Kidney glomerular epithelial cell (primary cell): ENCODE measurements around the gene PRSS50.

Experiments used
- DNase-seq: peaks from one replicate; lab custom pipeline; 2025; lab: John Stamatoyannopoulos, UW

Gene PRSS50

DNA sequence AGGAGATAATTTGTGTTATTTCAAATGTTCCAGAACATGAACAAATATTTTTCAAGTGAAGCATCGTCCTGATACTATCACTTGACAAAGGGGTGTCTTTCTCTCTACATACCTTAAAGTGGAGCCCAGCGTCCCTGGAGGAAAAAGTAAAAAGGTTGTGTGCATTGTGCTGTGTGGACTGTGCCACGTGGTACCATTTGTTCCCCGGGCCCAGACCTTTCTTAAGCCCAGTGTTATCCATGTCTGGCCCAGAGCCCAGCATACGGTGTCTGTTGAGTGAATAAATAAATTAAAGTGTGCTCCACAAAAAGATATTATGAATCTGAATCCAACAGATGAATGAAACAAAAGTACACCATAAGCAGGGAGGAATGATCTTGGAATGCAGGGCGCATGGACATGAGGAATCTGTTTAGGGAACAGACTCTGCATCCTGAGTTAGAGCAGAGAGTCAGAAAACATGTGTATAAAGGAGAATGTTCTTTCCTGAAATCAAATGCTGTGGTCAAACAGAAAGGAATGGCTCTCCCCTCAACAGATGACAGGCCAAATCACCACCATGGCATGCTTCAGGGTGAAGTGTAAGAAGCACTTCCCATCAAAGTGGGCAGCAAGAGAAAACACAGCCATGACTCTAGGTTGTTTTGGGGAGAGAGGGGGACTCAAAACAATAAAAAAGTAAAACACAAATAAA, 8.1 kb upstream of the PRSS50 start:
- no peak for DNase-seq

DNA sequence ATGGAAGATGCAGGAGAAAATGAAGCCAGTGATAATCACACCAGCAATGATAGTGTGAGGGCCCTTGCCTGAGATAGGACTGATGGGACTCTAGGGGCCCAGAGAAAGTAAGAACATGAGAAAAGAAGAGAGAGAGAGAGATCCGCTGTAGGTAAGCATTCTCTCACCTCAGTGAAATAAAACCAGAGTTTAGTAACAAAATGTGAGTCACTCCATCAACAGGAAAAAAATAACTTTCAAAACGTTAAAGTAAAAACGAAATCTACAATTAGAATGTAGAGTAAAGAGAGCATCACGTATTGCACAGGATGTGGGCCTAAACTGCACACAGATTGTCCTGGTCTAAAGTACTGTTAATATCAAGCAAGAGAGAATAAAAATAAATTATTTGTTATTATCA, 6.8 kb upstream of the PRSS50 start:
- DNase-seq = no peak

DNA sequence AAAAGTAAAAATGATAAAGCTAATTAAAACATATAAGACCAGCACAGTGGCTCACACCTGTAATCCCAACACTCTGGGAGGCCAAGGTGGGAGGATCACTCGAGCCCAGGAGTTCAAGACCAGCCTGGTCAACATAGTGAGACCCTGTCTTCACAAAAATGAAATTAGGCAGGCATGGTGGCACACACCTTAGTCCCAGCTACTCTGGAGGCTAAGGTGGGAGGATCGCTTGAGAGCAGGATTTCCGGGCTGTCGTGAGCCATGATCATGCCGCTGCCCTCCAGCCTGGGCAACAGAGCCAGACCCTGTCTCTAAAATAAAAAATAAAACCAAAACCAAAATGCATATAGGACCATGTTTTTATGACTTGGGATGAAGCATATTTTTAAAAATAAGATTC, 4.8 kb upstream of the PRSS50 start:
- DNase-seq = no peak

DNA sequence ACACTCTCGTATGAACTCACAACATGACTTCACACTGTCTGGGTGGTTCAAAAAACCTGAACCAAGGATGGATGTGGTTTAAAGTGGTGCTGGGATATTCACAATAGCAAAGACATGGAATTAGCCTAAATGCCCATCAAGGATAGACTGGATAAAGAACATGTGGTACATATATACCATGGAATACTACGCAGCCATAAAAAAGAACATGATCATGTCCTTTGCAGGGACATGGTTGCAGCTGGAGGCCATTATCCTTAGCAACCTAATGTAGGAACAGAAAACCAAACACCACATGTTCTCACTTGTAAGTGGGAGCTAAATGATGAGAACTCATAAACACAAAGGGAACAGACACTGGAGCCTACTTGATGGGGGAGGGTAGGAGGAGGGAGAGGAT, 3.3 kb upstream of the PRSS50 start:
- no peak for DNase-seq

DNA sequence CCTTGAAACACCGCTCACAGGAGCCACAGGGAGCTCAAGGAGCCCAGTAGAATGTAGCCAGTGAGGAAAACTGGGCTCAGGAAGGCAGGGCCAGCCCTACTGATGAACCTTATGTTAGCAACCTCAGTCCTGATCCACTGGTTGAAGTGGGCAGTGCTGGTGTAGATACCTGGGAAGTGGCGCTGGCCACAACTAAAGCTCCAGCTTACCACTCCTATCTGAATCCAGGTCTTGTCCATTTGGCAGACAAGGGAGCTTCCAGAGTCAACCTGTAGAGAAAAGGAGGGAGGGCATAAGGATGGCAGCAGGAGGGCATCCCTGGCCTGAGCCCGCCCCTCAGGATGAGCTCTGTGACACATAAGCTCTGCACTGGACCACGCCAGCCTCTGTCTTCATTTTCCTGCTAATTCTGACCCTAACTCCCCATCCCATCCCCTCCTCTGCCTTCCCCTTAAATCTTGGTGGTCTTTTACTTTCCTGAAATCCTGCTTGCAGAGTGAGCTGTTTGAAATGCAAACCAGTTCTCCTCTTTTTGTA, 2.1 kb upstream of the PRSS50 start:
- DNase-seq = no peak

DNA sequence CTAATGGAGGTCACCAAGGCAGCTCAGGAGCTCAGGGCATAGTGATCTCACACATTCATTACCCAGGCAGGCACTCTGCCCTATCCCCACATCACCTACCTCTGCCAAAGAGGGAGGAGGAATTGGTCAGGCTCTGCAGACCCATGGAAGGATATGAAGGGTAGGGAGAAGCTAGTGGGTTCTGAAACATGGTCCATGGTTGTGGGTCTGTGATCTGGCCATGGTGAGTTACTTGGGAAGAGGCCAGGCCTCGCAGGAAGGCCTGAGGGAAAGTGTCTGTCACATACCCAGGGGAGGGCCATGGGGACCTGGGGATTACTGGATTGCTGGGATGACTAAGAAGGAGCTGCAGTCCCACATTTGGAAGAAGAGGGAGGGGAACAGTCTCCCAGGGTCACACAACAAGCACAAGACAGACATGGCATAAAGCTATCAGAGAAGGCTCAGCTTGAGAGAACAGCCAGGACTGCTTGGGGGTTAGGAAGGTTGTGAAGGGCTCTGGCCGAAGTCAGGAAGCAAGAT, 1.4 kb upstream of the PRSS50 start:
- no peak for DNase-seq

DNA sequence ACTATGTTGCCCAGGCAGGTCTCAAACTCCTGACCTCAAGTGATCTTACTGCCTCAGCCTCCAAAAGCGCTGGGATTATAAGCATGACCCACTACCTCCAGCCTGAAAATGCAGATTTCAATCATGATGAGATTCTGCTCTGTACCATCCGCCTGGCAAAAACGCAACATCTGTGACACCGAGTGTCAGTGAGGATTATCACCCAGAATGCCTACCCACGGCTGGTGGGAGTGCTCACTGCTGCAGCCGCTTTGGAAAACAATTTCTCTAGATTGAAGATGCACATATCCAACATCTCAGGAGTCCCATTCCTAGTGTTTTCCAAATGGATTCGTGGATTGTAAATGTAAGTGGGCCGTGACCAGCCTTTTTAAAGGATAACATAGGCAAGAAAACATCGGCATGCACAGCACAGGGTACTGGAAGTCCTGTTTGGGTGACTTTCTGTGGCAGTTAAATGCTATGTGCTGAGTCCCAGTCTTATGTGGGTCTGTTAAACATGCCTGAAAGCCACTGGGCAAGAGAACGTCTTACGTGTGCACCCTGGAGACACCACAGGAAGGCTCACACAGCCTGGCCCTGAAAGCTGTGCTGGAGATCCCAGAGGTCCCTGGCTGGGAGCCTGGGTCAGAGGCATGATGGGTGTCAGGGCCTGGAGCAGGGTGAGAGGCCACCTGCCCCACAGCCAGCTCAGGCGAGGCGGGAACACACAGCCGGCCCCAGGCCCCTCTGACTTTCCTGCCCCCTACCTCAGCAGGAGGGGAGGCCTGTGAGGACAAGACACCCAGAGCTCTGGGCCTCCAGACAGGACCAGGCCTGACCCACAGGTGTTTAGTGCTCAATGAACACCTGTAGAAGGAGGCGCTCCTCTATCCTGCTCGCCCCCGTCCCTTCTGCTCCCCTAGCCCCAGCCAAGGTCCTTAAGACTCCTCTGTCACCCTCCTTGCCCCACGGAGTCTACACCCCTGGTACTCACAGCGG, 918 bp downstream of the PRSS50 start:
- DNase-seq = no peak

DNA sequence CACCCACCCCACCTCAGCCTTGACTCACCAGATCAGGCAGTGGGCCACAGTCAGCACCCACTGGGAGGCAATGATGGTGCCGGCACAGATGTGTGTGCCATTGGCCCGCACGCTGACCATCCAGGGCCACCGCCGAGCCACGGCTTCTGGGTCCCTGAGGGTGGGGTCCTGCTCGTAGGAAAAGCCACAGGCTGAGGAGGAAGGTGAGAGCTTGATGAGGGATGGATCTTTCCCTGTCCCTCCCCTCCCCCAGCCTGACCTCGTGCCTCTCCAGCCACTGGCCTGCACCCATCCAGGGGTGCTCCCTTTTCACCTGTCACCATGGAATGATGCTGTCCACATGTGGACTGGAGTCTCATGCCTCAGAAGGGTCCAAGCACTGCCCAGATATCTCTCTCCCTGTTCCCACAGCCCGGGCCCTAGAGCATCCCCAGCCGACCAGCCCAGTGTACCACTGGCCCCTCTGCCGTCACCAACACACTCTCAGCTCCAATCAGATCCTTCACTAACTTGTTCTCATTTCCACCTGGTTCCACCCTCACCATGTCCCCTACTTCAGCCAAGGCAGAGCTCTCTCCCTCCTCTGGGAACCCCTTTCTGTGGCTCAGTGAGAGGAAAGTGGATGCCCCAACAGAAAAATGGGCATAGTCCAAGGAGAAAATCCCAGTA, 2.0 kb downstream of the PRSS50 start:
- no peak for DNase-seq

DNA sequence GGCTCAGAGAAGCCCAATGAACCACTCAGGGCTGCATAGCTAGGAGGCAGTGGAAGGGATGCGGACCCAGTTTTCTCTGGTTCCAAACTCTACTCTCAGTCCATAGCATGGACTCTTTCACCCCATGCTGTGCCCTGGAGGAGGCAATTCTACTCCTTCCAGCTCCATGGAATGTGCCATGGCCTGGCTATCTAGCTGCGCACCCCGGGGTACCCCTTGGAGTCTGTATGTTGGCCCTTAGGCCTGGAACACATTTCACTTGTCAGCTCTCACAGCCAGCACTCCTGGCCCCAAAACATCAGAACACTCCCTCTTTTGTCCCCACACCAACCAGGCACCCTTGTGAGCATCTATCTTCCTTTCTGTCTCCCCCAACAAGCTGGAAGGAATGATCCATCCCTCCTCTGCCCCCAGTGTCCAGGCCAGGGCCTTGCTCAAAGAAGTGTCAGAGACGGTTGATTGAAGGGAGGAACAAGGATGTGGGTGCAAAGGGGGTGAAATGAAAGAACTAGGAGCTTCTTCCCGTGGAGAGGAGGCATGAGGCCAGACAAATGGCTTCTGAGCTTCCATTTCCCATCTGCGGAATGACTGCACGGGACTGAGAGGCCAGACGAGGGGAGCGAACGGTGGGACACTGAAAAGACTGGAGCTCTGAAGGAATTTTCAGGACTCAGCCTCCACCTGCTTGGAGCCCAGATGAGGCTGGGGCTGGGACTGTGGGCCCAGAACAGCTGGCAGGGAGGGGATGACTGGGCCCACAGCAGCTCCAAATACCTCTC, 2.8 kb downstream of the PRSS50 start:
- no peak for DNase-seq

DNA sequence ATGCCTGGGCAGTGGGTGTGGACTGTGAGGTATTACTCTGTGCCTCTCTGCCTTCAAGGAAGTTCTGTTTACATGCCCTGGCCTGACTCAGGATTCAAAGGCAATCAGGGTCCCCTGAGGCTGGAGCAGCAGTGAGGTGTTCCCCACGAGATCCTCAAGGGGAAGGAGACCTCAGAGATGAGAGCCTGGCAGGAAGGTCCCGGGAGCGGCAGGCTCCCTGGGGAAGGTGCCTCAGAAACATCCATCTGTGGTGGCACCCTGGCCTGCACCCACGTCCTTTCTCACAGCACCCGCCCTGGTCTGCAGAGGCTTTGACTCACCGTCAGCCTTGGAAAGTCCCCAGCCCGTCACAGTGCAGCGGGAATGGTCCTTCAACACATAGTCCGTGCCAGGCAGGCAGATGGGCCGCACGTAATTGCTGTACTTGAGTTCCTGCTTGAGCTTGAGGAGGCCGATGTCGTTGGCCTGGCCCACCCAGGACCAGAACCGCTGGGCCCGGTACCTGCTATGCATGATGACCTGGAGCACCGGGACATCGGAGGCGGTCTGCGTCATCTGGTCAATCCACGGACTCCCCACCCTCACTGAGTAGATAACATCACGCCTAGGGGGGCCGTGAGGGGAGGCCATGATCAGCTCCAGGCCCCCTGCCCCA, 3.6 kb downstream of the PRSS50 start:
- DNase-seq = no peak

DNA sequence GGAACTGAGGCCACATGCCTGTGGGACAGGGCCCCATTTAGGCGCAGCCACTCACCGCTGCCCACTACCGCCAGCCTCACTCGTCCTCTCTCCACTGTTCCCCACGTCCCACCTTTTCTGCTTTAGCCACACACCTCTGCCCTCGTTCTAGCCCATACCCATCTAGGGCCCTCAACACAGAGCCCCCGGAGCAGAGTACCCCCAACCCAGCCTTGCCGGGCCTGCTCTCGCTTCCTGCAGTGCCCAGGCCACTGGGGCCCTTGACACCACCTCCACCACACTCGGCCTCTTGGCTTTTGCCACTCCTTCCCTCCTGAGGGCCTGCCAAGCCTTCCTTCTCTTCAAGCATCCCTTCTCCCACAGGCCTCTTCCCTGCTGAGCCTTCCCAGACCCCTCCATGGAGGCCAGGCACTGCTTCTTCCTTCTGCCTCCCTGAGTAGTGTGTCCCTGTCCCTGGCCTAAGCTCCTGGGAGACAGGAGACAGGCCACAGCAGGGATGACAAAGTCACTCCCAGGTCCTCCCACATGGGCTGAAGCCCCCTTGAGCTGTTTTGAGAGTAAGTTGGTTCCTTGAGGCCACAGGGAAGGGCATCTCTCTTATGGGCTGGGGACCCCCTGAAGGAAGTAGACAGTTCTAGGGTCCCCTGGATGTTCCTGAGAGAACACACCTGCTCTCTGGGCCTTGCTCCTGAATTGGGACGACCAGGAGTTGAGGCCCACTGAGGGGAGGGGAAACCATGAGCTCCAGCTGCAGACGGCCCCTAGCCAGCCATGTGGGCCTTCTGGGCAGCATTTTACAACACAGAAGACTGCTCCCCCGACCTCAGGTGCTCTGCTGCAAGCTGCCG, 4.4 kb downstream of the PRSS50 start:
- DNase-seq = no peak

DNA sequence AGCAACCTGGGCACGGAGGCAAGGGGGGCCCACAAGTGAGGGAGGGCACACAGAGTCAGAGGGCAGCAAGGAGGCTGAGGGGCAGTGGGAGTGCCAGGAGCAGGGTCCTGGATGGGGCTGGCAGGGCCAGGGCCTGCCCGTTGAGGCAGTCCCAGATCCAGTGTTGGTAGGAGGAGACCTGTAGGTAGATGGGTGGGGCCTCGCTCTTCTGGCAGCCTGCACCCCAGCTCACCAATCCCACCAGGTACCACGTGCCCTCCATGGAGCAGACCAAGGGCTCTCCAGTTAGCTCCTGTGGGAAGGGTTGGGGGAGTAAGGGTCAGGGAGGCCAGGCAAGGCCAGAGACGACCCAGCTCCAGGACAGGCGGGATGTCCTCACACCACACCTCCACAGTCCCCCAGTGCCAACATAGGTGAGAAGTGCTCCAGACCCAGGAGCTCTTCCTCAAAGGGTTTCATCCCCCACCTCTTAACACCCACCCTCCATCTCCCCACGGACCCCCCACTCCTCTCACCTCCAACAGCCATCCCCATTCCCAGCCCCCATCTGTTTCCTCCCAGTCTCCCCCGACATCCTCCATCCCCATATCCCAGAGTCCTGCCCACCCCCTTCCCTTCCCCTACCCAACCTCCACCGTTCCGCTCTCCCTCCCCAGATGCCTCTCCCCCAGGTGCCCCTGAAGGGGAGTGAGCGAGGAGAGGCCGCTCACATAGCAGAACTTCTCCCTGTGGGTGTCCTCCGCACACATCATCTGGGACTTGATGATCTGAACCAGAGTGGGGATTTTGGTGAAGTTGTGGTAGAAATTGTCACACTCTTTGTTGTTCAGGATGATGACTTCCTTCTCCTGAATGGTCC, 5.2 kb downstream of the PRSS50 start:
- no peak for DNase-seq

DNA sequence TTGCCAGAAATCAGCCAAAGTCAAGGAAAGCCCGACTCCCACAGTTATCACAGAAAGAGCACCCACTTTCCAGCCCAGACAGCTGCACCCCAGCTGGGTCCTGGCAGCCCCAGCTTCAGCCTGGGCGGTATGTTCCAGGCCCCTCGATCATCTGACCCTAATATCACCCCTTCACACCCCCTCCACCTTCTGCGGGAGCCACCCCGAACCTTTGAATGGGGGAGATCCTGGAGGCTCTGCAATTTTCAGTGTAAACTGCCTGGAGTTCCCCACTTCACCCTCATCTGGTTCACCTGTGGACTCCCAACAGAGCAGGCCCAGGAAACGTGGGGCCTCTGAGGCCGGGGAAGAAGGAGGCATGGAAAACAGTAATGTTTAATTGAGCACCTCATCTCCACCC, 5.9 kb downstream of the PRSS50 start:
- no peak for DNase-seq

DNA sequence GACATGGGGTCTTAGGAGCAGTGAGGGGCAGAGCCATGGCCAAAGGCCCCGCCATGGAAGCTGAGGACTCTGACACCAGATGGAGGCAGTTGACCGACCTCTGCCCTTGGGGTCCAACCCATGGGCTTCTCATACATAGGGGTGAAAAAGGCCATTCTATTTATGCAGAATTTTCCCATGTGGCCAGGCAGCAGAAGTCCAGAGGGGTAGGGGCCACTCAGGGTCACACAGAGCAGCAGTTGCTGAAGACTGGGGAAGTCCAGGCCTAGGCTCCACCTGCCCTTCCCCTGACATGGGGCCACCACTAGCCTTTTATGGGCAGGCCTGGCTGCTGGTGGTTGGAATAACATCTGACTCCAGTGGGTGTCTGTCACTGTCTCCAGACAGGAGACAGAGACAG, 6.4 kb downstream of the PRSS50 start:
- DNase-seq = no peak

DNA sequence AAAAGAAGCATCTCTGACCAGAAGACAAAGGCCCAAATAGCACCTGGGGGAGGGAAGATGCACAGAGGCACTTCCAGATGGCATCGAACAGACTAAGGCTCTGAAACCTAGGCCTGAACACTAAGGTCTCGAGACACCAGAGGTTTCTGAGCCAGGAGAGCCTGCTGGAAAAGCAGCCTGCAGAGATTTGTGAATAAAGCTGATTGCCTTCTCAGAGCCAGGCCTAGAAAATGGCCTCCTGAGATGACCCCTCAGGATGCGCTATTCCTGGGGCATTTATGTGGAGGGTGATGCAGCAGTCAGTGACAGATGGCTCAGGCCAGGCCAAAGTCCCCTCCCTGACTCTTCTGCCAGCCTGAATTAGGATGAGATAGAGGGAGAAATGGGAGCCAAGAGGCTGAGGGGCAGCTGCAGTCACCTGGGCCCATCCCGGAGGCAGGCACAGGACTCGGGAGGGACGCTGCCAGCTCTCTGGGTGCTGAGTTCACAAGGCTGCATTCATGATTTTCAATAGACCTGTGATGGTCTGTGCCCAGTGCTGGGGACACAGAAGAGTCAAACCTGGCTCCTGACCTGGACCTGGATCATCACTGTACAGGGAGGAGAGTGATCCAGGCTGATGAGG, 6.9 kb downstream of the PRSS50 start:
- DNase-seq = no peak

DNA sequence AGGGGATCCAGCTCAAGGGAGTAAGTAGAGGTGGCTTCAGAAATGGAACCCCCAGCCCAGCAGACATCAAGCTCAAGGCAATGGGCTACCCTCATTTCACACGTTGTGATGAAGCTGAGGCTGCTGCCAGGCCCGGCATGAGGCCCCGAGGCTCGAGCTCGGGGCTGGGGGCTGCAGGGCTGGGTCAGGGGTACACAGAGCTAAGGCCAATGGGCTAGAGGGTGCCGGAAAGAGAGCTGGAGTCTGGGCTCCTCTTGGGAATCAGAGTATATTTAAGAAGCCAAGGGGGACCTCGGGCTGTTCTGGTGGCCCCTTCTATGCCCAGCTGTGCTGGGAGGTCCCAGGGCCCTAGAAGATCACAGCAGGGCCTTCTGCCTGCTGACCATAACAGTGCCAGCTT, 7.4 kb downstream of the PRSS50 start:
- no peak for DNase-seq

DNA sequence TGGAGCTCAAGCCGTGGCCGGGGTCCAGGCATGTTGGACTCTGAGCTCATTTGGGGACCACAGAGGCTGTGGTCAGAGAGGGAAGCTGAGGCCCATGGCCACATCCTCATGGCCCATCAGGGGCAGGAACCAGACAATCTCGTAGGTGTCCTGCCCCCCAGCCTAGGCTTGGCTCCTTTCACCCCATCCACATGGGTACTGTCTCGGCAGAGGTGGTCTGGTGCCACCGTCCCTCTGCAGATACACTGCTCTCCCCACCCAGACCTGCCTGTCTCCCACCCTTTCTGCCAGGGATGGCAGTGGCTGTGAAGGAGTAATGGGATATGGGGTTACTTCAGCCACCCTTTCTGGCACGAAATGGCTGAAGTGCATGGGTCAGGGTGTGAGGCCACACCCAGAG, 7.9 kb downstream of the PRSS50 start:
- DNase-seq = no peak

DNA sequence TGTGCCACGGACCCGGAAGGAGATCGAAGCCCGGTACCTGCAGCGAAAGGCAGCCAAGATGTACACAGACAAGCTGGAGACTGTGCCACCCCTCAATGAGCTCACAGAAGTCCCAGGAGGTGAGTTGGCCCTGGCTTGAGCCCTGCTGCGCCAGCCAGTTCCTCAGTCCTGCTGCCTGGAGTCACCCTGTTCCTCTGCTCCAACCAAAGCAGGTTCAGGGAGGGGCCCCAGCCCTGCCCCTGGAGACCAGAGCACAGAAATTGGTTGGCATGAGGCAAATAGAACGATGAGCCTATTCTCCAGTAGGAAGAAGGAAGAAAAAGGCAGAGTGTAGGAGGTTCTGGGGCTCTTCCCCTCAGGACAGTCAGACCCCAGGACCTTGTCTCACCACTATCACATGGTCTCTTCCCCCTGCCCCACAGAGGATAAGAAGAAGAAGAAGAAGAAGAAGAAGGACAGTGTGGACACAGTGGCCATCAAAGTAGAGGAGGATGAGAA, 8.5 kb downstream of the PRSS50 start:
- no peak for DNase-seq
